HG02840 (cell line): ENCODE results near the gene CD177.
"Not testable (repeated sequence)": the region's sequence is repeated elsewhere in the genome, so short reads cannot be mapped to it uniquely, and the experiment has no call there.

Experiments used
- ATAC-seq: cut with Tn5 transposase; IDR thresholded peaks from one replicate; pipeline ENCODE4 v1.9.1; 2021; ENCODE audit warnings: mild to moderate bottlenecking, moderate library complexity, moderate number of reproducible peaks; ENCODE audit not compliant: unreplicated experiment, low FRiP score

Gene CD177

GRCh38 chr19:43353606-43354304 lies at the start of gene CD177:
Gene CD177, plus strand, starts transcription at chr19:43353686. Its CDS starts 29 bp downstream, at chr19:43353715.
- ATAC-seq, result no peak

- no peak for ATAC-seq
Measured at GRCh38 chr19:43305642-43306041, 47.8 kb upstream of the CD177 start.

GRCh38 chr19:43306097-43306496 lies 47.4 kb upstream of the CD177 start:
- ATAC-seq, result no peak

- no peak for ATAC-seq
Measured at GRCh38 chr19:43308244-43308815, 45.2 kb upstream of the CD177 start.

GRCh38 chr19:43309466-43309865 lies 44.0 kb upstream of the CD177 start:
- ATAC-seq, result no peak

- no peak for ATAC-seq
Measured at GRCh38 chr19:43310221-43310620, 43.3 kb upstream of the CD177 start.

- ATAC-seq, result no peak
Measured at GRCh38 chr19:43311256-43311655, 42.2 kb upstream of the CD177 start.

- no peak for ATAC-seq
Measured at GRCh38 chr19:43311706-43312105, 41.8 kb upstream of the CD177 start.

GRCh38 chr19:43313711-43314495 lies 39.6 kb upstream of the CD177 start:
- ATAC-seq, result no peak

- ATAC-seq, result no peak
Measured at GRCh38 chr19:43315851-43316250, 37.6 kb upstream of the CD177 start.

GRCh38 chr19:43316591-43317319 lies 36.7 kb upstream of the CD177 start:
- no peak for ATAC-seq

- ATAC-seq, result no peak
Measured at GRCh38 chr19:43318203-43318602, 35.3 kb upstream of the CD177 start.

- ATAC-seq, result no peak
Measured at GRCh38 chr19:43318796-43319314, 34.6 kb upstream of the CD177 start.

GRCh38 chr19:43320546-43320945 lies 32.9 kb upstream of the CD177 start:
- no peak for ATAC-seq

GRCh38 chr19:43326761-43327160 lies 26.7 kb upstream of the CD177 start:
- not testable (repeated sequence) for ATAC-seq

GRCh38 chr19:43328561-43328960 lies 24.9 kb upstream of the CD177 start:
- ATAC-seq, result not testable (repeated sequence)

GRCh38 chr19:43329049-43329448 lies 24.4 kb upstream of the CD177 start:
- not testable (repeated sequence) for ATAC-seq

GRCh38 chr19:43329989-43330388 lies 23.5 kb upstream of the CD177 start:
- no peak for ATAC-seq

- no peak for ATAC-seq
Measured at GRCh38 chr19:43330726-43331434, 22.6 kb upstream of the CD177 start.

GRCh38 chr19:43331435-43332010 lies 22.0 kb upstream of the CD177 start:
- no peak for ATAC-seq
